Measurements from ENCODE around the gene C1orf35.

Gene C1orf35

DNA sequence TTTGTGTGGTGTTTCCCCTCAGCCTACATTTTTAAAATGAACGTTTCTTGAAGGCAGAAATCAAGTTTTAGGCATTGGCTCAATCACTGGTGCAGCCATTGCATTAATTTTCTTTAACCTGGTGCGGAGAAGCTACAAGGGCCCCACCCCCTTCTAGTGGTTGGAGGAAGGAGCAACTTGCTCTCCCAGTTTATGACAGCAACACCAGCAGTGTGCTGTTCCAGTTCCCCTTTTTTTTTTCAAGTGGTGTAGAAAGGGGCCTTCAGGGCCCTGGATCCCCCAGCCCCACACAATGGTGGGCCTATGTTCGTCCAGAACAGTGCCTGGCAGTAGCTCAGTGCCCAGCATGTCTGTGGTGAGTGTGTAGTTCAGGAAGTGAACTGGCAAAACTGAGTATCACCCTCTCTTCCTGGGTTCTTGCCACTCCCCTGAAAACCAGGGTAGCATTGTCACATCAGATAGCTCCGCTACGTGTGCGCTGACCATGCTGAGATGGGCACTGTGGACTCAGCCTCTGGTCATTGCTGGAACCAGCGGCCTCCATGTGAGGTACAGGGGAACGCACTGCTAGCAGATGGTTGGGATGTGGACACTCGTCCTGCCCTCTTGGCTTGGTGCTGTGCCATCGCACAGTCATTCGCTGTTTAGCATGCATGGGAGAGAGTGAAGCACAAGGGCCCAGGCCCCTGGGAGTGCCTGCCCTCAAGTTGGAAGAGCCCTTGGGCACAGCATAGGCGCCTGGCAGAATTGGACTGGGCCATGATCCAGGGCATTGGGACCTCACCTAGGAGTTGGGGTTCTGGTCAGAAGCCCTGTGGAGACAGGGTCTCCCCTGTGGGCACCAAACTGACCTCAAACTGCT, 13.4 kb downstream of the C1orf35 start:
- Mint-ChIP-seq H3K4me3 (peak overlapping the region; percentile 59), H3K27ac (peak overlapping the region; percentile 86), H3K27me3 (no peaks in the 10 kb centered on the region), H3K9me3 (peaks cover 7% of the 10 kb centered on the region), H3K4me1 (ENCODE audit: low read depth) (peaks cover 88% of the 10 kb centered on the region), H3K36me3 (ENCODE audit: low read depth) (peaks cover 85% of the 10 kb centered on the region)
- intact Hi-C loops (cut with micrococcal nuclease): no loop called here

DNA sequence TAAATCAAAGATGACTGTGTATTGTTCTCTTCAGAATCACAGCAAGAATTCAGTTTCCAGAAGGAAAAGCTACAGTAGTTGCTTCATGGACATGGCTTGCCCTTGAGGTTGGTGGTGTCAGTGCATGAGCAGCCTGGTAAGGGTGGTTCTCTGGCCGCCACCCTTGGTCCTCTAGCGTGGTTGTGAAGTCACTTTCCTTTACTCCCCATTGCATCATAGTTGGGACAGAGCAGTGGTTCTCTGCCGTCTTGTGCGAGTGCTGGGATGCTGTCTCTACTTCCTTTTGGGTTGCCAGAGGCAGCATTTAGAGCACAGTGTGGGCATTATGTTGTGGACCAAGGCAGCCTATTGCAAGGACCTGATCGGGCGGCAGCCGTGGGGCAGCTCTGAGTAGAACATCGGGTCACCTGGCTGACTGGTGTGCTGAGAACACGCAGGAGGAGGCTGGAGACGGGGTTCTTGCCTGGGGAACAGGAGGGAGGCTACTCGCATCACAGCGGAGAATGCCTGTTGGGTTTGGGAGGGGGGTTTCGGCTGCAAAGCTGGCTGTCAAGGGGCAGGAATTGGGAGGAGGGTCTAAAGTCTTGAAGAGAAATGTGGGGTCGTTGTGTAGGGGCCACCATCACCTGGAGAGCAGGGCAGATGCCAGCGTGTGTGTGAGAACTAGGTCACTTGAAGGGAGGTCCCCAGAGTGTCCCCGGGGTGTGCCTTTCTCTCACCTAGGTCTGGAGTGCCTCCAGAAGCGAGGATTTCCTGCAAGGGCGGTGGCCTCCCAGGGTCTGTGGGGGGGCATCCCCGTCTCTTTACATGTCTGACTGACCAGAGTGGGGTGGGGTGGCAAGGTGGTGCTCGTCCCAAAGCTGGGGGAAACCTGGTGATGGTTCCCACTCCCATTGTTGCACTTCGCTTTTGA, 14.3 kb downstream of the C1orf35 start:
- intact Hi-C loops (cut with micrococcal nuclease): no loop called here
- H3K4me1 Mint-ChIP-seq (ENCODE audit: low read depth): peaks cover 88% of the 10 kb centered on the region

DNA sequence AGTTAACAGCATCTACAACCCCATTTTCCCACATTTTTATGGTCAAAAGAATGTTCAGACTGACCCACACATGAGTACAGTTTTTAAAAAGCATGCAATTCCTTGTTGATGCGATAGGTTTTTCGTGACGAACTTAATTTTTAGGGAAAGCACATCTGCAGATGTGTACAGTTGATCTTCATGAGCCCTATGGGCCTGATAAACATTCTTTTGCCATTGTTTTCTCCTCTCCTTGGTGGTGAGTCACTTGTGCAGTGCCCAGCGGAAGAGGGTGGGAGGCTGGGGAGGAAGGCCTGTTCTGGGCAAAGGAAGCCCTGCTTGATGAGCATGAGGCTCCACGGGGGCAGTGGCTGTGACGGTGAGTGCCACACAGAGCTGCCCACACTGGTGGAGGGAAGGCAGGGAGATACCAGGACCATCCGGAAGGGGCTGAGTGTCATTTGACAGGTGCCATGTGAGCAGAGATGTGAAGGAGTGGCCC, 15.3 kb downstream of the C1orf35 start:
- peaks cover 85% of the 10 kb centered on the region for H3K36me3 Mint-ChIP-seq (ENCODE audit: low read depth)
- H3K27ac Mint-ChIP-seq: peak overlapping the region; percentile 86
- H3K27me3 Mint-ChIP-seq: no peaks in the 10 kb centered on the region
- H3K4me3 Mint-ChIP-seq: peak overlapping the region; percentile 71
- H3K4me1 Mint-ChIP-seq (ENCODE audit: low read depth): peaks cover 91% of the 10 kb centered on the region
- no peaks in the 10 kb centered on the region for H3K9me3 Mint-ChIP-seq
- intact Hi-C loops (cut with micrococcal nuclease): no loop called here

More for the DNA sequence above, 14.3 kb downstream of the C1orf35 start:
- Mint-ChIP-seq H3K27ac (peak overlapping the region; percentile 86), H3K27me3 (no peaks in the 10 kb centered on the region), H3K4me3 (peak overlapping the region; percentile 59), H3K36me3 (ENCODE audit: low read depth) (peaks cover 85% of the 10 kb centered on the region), H3K9me3 (no peaks in the 10 kb centered on the region)

DNA sequence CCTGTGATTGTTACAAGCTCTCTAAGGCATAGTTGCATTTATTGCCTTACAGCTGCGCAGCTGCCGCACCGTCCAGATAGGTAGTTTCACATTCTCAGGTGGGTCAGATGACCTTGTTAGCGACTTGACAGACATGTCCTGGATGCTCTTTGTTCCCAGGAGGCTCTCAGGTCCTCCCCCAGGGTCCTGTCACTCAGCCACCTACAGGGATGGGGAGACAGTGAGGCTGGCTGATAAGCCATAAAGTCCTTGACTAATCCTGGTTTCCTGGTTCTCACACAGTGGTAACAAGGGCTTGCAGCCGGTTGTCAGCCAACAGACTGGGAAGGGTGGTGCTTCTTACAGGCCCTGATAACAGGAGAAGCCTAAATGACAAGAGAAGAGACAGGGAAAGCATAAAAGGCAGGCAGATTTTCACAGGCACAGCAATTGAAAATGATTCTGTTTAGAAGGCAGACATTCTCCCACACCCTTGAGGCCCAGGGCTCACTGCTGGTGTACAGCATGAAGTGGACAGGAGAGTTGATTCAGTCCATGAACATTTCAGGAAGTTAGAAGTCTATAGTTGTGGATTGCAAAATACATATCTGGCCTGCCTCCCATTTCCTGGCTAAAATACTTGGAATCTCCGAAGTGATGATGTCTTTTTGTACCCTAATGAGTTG, 17.7 kb downstream of the C1orf35 start:
- Mint-ChIP-seq H3K4me3 (peak overlapping the region; percentile 92), H3K36me3 (ENCODE audit: low read depth) (peaks cover 65% of the 10 kb centered on the region), H3K4me1 (ENCODE audit: low read depth) (peaks cover 79% of the 10 kb centered on the region), H3K9me3 (no peaks in the 10 kb centered on the region), H3K27ac (peak overlapping the region; percentile 96), H3K27me3 (no peaks in the 10 kb centered on the region)
- intact Hi-C loops (cut with micrococcal nuclease): loop anchor here (2.0 kb wide), 1 partner anchor 17 kb away; the partner anchor contains the start of gene C1orf35

DNA sequence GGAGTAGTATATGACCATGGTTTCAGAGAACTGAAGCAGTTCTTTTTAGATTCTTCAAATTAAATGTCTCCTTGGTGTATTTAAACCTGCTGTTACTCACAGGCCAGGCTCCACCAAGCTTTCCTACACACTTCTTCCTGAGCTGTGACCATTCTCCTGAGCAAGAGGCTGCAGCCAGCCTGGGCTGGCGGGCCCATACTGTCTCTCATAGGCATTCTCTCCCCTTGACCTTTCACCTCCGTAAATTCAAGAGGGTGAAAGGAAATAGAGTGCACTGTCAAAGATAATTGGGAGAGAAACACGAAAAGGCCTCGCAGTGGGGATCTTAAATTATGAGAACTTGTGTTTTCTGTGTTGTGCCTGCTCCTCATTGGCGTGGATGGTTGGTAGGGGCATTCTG, 18.3 kb downstream of the C1orf35 start:
- Mint-ChIP-seq H3K4me3 (peak overlapping the region; percentile 92), H3K36me3 (ENCODE audit: low read depth) (peaks cover 59% of the 10 kb centered on the region), H3K9me3 (no peaks in the 10 kb centered on the region), H3K27me3 (no peaks in the 10 kb centered on the region), H3K4me1 (ENCODE audit: low read depth) (peaks cover 78% of the 10 kb centered on the region), H3K27ac (peak overlapping the region; percentile 96)
- intact Hi-C loops (cut with micrococcal nuclease): loop anchor here (2.0 kb wide), 1 partner anchor 18 kb away; the partner anchor contains the start of gene C1orf35

DNA sequence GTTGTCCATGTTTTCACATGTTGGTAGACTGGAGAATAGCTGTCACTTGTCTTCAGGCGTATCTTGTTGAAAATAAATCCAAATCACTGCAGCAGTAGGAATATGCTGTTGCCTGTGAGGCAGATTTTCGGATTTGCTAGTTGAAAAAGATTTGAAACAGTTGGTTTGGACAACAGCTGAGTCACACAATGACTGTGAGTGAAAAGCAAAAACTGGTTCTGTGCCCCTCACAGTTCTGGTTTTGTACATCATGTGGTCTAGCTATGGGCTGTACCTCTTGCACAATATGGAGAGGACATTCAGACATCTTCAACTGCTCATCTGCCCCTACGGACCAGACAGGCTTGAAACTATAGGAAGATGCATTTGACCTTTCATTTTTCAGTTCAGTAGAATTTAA, 18.8 kb downstream of the C1orf35 start:
- H3K9me3 Mint-ChIP-seq: no peaks in the 10 kb centered on the region
- H3K4me3 Mint-ChIP-seq: peak overlapping the region; percentile 92
- H3K27ac Mint-ChIP-seq: peak overlapping the region; percentile 96
- peaks cover 74% of the 10 kb centered on the region for H3K4me1 Mint-ChIP-seq (ENCODE audit: low read depth)
- intact Hi-C loops (cut with micrococcal nuclease): loop anchor here (2.0 kb wide), 1 partner anchor 18 kb away; the partner anchor contains the start of gene C1orf35
- H3K36me3 Mint-ChIP-seq (ENCODE audit: low read depth): peaks cover 56% of the 10 kb centered on the region
- H3K27me3 Mint-ChIP-seq: no peaks in the 10 kb centered on the region

DNA sequence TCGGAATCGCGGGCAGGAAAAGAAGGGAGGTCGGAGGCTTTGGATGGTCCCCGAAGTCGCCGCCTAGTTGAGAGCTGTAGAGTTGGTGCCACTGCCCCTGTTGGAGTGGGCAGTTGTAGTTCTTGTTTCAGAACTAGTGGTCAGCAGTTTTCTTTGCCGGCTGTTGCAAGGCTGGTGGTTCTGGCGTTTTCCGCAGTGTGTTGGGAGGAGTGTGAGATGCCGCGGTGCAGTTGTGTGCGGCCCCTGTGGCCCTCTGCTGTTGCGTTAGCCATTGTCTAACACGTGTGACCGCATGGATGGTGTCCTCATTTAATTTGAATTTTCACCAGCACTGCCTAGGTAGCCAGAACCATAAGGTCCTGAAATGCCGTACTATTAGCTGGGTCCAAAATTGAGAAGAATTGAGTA, 19.2 kb downstream of the C1orf35 start:
- intact Hi-C loops (cut with micrococcal nuclease): loop anchor here (2.0 kb wide), 2 partner anchors 19 to 25 kb away; partner anchors contain the start of genes C1orf35 and MRPL55
- Mint-ChIP-seq H3K27me3 (no peaks in the 10 kb centered on the region), H3K27ac (peak overlapping the region; percentile 96), H3K4me3 (peak overlapping the region; percentile 92), H3K36me3 (ENCODE audit: low read depth) (peaks cover 52% of the 10 kb centered on the region), H3K4me1 (ENCODE audit: low read depth) (peaks cover 72% of the 10 kb centered on the region), H3K9me3 (no peaks in the 10 kb centered on the region)

DNA sequence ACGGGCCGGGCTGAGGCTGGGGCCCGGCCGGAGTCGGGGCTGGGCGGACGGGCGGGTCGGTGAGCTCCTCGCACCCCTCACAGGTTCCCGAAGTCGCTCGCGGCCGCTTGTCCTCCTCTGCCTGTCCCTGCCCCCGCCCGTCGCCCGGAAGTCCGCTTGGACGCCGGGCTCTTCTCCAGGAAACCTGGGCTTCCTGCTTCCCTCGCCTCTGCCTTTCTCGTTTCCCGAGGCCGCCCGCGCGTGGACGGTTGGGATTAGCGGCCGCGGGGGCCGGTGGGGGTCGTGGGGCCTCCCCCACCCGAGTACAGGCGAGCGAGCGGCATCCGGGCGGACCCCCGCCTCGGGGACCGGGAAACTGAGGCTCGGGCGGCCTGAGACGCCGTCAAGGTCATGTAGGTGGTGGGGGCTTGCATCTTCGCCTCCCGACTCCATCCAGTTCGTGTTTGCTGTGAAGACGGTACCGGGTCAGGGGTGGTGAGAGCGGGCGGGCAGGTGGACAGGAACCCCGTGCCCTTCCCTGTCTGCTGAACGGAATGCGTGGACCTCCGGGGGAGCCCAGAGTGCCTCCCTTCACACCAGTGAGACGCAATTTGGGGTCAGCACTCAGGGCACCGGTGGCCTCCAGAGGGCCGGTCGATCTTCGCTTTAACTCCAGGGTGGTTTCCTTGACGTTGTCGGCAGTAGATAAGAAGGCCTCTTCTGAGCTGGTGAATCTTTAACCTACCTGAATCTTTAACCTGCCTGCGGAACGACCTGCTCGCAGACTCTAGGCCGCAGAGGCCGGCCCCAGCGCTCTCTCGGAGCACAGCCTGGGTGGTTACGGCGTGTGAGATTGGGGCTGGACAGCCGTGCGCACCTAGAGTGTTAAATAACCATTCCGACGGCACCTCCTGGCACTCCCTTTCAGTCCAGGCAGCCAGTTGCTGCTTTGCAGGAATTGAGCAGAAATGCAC, 19.9 kb downstream of the C1orf35 start:
- no peaks in the 10 kb centered on the region for H3K27me3 Mint-ChIP-seq
- H3K36me3 Mint-ChIP-seq (ENCODE audit: low read depth): peaks cover 45% of the 10 kb centered on the region
- peaks cover 69% of the 10 kb centered on the region for H3K4me1 Mint-ChIP-seq (ENCODE audit: low read depth)
- intact Hi-C loops (cut with micrococcal nuclease): loop anchor here (1.0 to 2.0 kb wide), 2 partner anchors 26 to 82 kb away; partner anchors contain the start of genes IBA57 and MRPL55
- H3K4me3 Mint-ChIP-seq: peak overlapping the region; percentile 92
- peak overlapping the region; percentile 96 for H3K27ac Mint-ChIP-seq
- no peaks in the 10 kb centered on the region for H3K9me3 Mint-ChIP-seq

DNA sequence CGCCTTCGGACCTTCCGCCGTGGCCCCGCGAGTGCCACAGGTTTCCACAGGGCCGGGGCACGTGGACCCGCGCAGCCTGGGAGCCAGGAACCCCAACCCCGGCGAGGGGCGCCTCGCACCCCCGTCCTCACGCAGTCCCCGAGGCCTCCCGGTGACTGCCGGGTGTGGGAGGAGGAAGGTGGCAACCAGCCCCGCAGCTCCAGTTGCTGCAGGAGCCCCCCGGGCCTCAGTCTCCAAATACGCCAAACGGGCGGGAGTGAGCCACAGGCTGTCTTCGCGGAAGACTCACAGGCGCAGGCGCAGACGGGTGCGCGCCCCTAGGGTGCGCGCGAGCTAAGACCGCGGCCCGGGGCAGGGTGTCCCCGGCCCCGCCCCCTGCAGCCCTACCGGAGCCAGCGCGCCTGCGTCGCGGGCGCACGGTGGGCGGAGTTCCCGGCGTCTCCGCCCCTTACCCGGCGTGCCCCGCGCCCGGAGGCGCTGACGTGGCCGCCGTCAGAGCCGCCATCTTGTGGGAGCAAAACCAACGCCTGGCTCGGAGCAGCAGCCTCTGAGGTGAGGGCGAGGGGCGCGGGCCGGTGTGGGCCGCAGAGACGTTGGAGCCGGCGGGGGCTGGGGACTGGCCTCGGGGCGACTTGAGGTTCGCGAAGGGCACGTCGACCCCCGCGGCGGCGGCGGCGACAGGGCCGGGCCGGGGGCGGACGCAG, 20.8 kb downstream of the C1orf35 start, which contains the start of gene ARF1:
ARF1 (plus strand) TSS at position 495 of the 704 bp plus-strand sequence. CDS start 14,407 bp downstream, outside the sequence.
- Mint-ChIP-seq H3K36me3 (ENCODE audit: low read depth) (peaks cover 38% of the 10 kb centered on the region), H3K27me3 (peaks cover 2% of the 10 kb centered on the region), H3K27ac (peak within 1 kb of the TSS; percentile 96), H3K4me1 (ENCODE audit: low read depth) (peaks cover 61% of the 10 kb centered on the region), H3K4me3 (peak within 1 kb of the TSS; percentile 92), H3K9me3 (no peaks in the 10 kb centered on the region)
- intact Hi-C loops (cut with micrococcal nuclease): loop anchor here (1.0 to 2.0 kb wide), 2 partner anchors 26 to 83 kb away; partner anchors contain the start of genes IBA57 and MRPL55

DNA sequence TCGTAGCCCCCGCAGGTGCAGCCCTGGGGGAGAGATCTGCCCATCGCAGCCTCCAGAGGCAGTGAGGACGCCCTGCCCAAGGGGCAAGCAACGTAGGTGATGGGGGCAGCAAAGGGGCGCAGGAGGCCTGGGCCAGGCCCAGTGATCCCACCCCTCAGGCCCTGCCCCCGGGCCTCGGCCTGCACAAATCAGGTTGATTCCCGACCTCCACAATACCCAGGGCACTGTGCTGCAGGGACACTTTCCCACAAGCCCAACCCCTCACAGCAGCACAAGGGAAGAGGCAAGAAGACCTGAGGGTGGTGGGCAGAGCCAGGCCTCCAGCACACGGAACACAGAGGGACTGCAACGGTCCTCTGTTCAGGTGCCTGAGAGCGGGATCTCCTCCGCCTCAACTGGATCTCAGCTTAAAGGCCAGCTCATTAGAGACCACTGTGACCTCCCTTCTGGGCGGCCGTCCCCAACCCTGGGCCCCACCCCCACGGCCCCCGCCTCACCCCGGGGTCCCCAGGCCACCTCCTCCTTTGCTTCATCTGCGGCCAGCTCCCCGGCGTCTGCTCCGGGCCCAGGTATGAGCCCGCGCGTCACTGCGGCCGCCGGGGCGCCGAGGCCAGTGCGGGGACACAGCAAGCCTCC, 21.4 kb downstream of the C1orf35 start:
- no peaks in the 10 kb centered on the region for H3K9me3 Mint-ChIP-seq
- intact Hi-C loops (cut with micrococcal nuclease): loop anchor here (1.0 to 2.0 kb wide), 2 partner anchors 27 to 84 kb away; partner anchors contain the start of genes IBA57 and MRPL55
- H3K4me3 Mint-ChIP-seq: peak overlapping the region; percentile 92
- H3K4me1 Mint-ChIP-seq (ENCODE audit: low read depth): peaks cover 55% of the 10 kb centered on the region
- peaks cover 37% of the 10 kb centered on the region for H3K36me3 Mint-ChIP-seq (ENCODE audit: low read depth)
- peaks cover 5% of the 10 kb centered on the region for H3K27me3 Mint-ChIP-seq
- peak overlapping the region; percentile 96 for H3K27ac Mint-ChIP-seq

DNA sequence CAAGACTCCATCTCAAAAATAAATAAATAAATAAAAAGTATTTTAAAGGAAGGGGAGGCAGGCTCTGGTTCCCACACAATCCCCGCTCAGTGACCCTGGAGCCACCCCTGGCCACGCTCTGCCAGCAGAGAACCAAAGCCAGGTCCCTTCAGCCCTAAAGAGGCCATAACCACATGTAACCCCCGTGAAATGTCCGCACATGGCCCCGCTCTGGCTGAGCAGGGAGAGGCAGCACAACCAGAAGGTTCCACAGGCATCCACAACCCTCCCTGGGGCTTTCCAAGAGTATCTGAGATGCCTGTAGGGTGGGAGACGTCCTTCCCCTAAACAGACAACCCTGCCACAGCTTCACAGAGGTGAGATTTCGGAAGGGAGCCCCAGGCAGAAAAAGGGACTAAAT, 22.0 kb downstream of the C1orf35 start:
- peaks cover 31% of the 10 kb centered on the region for H3K36me3 Mint-ChIP-seq (ENCODE audit: low read depth)
- H3K9me3 Mint-ChIP-seq: no peaks in the 10 kb centered on the region
- peaks cover 5% of the 10 kb centered on the region for H3K27me3 Mint-ChIP-seq
- H3K27ac Mint-ChIP-seq: peak overlapping the region; percentile 96
- intact Hi-C loops (cut with micrococcal nuclease): no loop called here
- H3K4me1 Mint-ChIP-seq (ENCODE audit: low read depth): peaks cover 50% of the 10 kb centered on the region
- peak overlapping the region; percentile 92 for H3K4me3 Mint-ChIP-seq
